NT2/D1 (cell line): ENCODE results near the gene CRYBG1.

Experiments used
- SUZ12 ChIP-seq: IDR thresholded peaks from 2 replicates; pipeline ENCODE4 v1.6.1; 2011; ENCODE audit not compliant: insufficient read length, insufficient read depth; ENCODE audit errors: extremely low read depth
- YY1 ChIP-seq: IDR thresholded peaks from 2 replicates; pipeline ENCODE4 v1.6.1; 2011; ENCODE audit not compliant: insufficient read length, insufficient read depth
- ZNF274 ChIP-seq: IDR thresholded peaks from 2 replicates; pipeline ENCODE4 v1.6.1; 2011; ENCODE audit warnings: mild to moderate bottlenecking, low read depth, low read length

- no peak for TF ChIP-seq ZNF274
- TF ChIP-seq SUZ12: no peak
- TF ChIP-seq YY1: no peak
These were observed 168.0 kb downstream of the CRYBG1 start for GRCh38 chr6:106528521-106528920.
